Mesendoderm (in vitro differentiated cells): ENCODE data around the gene SDR42E2.
"Not testable (repeated sequence)": the region's sequence is repeated elsewhere in the genome, so short reads cannot be mapped to it uniquely, and the experiment has no call there.

Experiments used
- DNase-seq: peaks from one replicate; pipeline ENCODE4 v3.0.0; 2013
- H2AK5ac ChIP-seq: 2 replicates; pipeline ENCODE4 v1.6.1; 2013; ENCODE audit warnings: low read length, inconsistent platforms
- H2BK120ac ChIP-seq: 2 replicates; pipeline ENCODE4 v1.6.1; 2013; ENCODE audit warnings: low read depth, mild to moderate bottlenecking, low read length, moderate library complexity, mixed read lengths
- H2BK15ac ChIP-seq: replicated peaks from 2 replicates; pipeline ENCODE4 v1.6.1; 2013; ENCODE audit warnings: low read depth, mild to moderate bottlenecking, moderate library complexity
- H2BK5ac ChIP-seq: 2 replicates; pipeline ENCODE4 v1.6.1; 2013; ENCODE audit warnings: low read length, inconsistent platforms
- H3K18ac ChIP-seq: 2 replicates; pipeline ENCODE4 v1.6.1; 2013; ENCODE audit warnings: mild to moderate bottlenecking, low read length, mixed read lengths
- H3K23ac ChIP-seq: one replicate; pipeline ENCODE4 v1.6.1; 2013; ENCODE audit warnings: low read length
- H3K27ac ChIP-seq: 2 replicates; pipeline ENCODE4 v1.5.1; 2013; ENCODE audit warnings: low read depth, mild to moderate bottlenecking, inconsistent platforms, low read length, moderate library complexity
- H3K27me3 ChIP-seq: 2 replicates; pipeline ENCODE4 v1.6.1; 2013; ENCODE audit warnings: low read length, control low read depth, mild to moderate bottlenecking, inconsistent platforms; ENCODE audit not compliant: insufficient read depth, poor library complexity
- H3K36me3 ChIP-seq: 2 replicates; pipeline ENCODE4 v1.6.1; 2013; ENCODE audit warnings: low read length, inconsistent platforms; ENCODE audit not compliant: control insufficient read depth, insufficient read depth
- H3K4ac ChIP-seq: one replicate; pipeline ENCODE4 v1.6.1; 2013; ENCODE audit warnings: low read depth, mild to moderate bottlenecking, low read length, moderate library complexity
- H3K4me1 ChIP-seq: 2 replicates; pipeline ENCODE4 v1.6.1; 2013; ENCODE audit warnings: low read depth, low read length, inconsistent platforms; ENCODE audit not compliant: control insufficient read depth
- H3K4me2 ChIP-seq: 2 replicates; pipeline ENCODE4 v1.6.1; 2013; ENCODE audit warnings: low read length
- H3K4me3 ChIP-seq: 2 replicates; pipeline ENCODE4 v1.5.1; 2013; ENCODE audit warnings: mild to moderate bottlenecking, low read length
- H3K56ac ChIP-seq: one replicate; pipeline ENCODE4 v1.6.1; 2013; ENCODE audit warnings: low read length
- H3K79me1 ChIP-seq: 2 replicates; pipeline ENCODE4 v1.6.1; 2013; ENCODE audit warnings: low read length, inconsistent platforms
- H3K79me2 ChIP-seq: 2 replicates; pipeline ENCODE4 v1.6.1; 2013; ENCODE audit warnings: mild to moderate bottlenecking, low read length; ENCODE audit not compliant: control insufficient read depth, insufficient read depth
- H3K9ac ChIP-seq: 2 replicates; pipeline ENCODE4 v1.6.1; 2013; ENCODE audit warnings: low read length, inconsistent platforms
- H4K5ac ChIP-seq: one replicate; pipeline ENCODE4 v1.6.1; 2013; ENCODE audit warnings: low read length
- H4K8ac ChIP-seq: one replicate; pipeline ENCODE4 v1.6.1; 2013; ENCODE audit warnings: low read depth, mild to moderate bottlenecking, control low read depth, low read length, moderate library complexity
- WGBS: extraction: QIAGEN DNeasy Blood & Tissue Kit; methylation state at CpG from one replicate; pipeline ENCODE4 v1.1.7; 2013; ENCODE audit warnings: low lambda C conversion rate, missing lambda C conversion rate; ENCODE audit not compliant: insufficient coverage; ENCODE audit errors: extremely low coverage; 5-methylcytosine and 5-hydroxymethylcytosine counted together

Gene SDR42E2

GRCh38 chr16:22194707-22195444, 32.6 kb downstream of the SDR42E2 start:
- H3K27me3 ChIP-seq = no peaks in the 10 kb centered on the region
- H2BK15ac ChIP-seq = no peak overlapping the region
- no peak overlapping the region for H3K18ac ChIP-seq
- no peak overlapping the region for H3K23ac ChIP-seq
- H2BK5ac ChIP-seq = no peak overlapping the region
- H3K36me3 ChIP-seq = no peaks in the 10 kb centered on the region
- no peak overlapping the region for H2AK5ac ChIP-seq
- no peak overlapping the region for H3K9ac ChIP-seq
- no peak overlapping the region for H3K27ac ChIP-seq
- WGBS = no CpG with 5 or more reads among the region's 9 CpGs
- H3K4me3 ChIP-seq = no peak overlapping the region
- no peak overlapping the region for H3K4ac ChIP-seq
- H3K4me2 ChIP-seq = no peak overlapping the region
- H3K4me1 ChIP-seq = no peaks in the 10 kb centered on the region
- H4K5ac ChIP-seq = no peak overlapping the region
- no peaks in the 10 kb centered on the region for H3K79me2 ChIP-seq
- H2BK120ac ChIP-seq = no peak overlapping the region
- H3K79me1 ChIP-seq = no peaks in the 10 kb centered on the region
- DNase-seq = no peak
- no peak overlapping the region for H3K56ac ChIP-seq
- H4K8ac ChIP-seq = no peak overlapping the region

DNA sequence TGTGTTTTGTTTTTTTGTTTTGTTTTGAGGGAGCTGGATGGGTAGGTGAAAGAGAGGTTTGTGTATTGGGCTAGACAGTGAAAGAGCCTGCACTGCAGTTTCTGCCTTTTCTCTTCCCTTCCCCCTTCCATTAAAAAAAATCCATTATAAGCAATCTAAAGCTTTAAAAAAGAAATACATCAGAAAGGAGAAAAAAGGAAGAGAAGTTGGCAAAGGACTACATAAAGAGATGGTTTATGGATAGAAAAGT, 33.1 kb downstream of the SDR42E2 start:
- no peak overlapping the region for H3K4ac ChIP-seq
- no peak overlapping the region for H3K27ac ChIP-seq
- no peak overlapping the region for H2BK5ac ChIP-seq
- H3K79me2 ChIP-seq = no peaks in the 10 kb centered on the region
- H3K4me3 ChIP-seq = no peak overlapping the region
- no peak overlapping the region for H3K4me2 ChIP-seq
- H3K23ac ChIP-seq = no peak overlapping the region
- no peak overlapping the region for H2AK5ac ChIP-seq
- no peak overlapping the region for H3K9ac ChIP-seq
- H3K27me3 ChIP-seq = no peaks in the 10 kb centered on the region
- H2BK15ac ChIP-seq = no peak overlapping the region
- H2BK120ac ChIP-seq = no peak overlapping the region
- H4K5ac ChIP-seq = no peak overlapping the region
- H4K8ac ChIP-seq = no peak overlapping the region
- no peaks in the 10 kb centered on the region for H3K4me1 ChIP-seq
- no peak for DNase-seq
- H3K79me1 ChIP-seq = no peaks in the 10 kb centered on the region
- H3K56ac ChIP-seq = no peak overlapping the region
- no peaks in the 10 kb centered on the region for H3K36me3 ChIP-seq
- no peak overlapping the region for H3K18ac ChIP-seq

DNA sequence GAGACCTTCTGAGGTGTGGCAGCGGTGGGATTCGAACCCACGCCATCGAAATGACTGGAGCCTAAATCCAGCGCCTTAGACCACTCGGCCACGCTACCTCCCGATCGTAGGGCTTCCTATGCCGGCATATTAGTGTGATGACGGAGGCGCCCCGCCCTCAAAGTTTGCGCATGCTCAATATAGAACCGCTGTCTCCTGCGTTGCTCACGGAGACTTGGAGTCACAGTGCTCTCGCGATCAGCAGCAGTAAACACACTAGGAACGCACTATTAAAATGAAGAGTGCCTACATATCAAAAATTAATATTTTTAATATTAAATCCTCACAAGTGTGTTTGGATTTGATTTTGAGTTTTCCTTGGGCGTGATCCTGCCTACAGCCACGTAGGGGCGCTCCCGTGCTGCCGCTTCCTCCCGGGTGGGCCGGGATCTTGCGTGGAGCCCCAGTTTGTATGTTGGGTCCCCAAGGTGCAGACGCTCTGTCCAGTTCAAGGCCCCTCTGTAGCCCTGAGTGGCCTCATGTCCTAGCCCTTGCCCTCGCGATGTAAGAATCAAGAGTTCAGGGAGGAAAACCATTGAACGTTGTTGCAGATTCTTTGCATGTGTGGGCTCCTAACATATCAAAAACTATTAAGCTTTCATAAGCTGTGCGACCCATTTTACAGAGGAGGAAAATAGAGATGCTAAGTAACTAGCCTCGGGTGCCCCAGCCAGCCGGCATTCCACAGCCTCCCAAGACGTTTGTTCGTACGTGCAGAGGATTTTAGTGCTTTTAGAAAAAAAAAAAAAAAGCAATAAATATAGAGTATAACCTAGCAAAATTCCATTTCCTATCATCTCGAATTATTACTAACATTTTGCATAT, 33.6 kb downstream of the SDR42E2 start:
- Histone ChIP-seq H3K4ac (no peak overlapping the region), H3K4me3 (peak overlapping the region; percentile 82), H2BK5ac (no peak overlapping the region), H3K79me1 (no peaks in the 10 kb centered on the region), H3K56ac (peak overlapping the region; percentile 89), H4K5ac (no peak overlapping the region), H3K27ac (no peak overlapping the region), H3K4me1 (no peaks in the 10 kb centered on the region), H3K9ac (peak overlapping the region; percentile 76), H2AK5ac (no peak overlapping the region), H2BK120ac (no peak overlapping the region), H3K27me3 (no peaks in the 10 kb centered on the region), H3K36me3 (no peaks in the 10 kb centered on the region), H4K8ac (no peak overlapping the region), H3K79me2 (no peaks in the 10 kb centered on the region), H3K23ac (no peak overlapping the region), H2BK15ac (no peak overlapping the region), H3K18ac (no peak overlapping the region), H3K4me2 (peak overlapping the region; percentile 93)
- DNase-seq = peak; percentile 92
- WGBS = no CpG with 5 or more reads among the region's 39 CpGs

DNA sequence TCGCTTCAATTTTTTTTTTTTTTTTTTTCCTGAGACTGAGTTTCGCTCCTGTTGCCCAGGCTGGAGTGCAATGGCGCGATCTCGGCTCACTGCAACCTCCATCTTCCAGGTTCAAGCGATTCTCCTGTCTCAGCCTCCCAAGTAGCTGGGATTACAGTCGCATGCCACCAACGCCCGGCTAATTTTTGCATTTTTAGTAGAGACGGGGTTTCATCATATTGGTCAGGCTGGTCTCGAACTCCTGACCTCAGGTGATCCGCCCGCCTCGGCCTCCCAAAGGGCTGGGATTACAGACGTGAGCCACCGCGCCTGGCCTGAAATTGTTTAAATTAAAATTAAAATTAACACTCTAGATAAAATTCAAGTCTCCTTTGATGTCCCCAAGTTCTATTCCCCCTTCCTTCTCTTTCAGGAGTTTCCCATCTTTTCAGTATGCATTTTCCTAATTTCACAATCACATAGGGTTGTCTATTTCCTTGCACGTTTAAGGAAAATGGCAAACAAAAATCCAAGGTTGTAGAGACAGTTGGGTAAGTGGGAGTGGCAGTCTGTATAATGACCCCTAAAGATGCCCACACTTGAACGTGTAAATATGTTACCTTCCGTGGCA, 34.4 kb downstream of the SDR42E2 start:
- not testable (repeated sequence) for H3K27ac ChIP-seq, H3K56ac ChIP-seq, H3K9ac ChIP-seq, H3K4me2 ChIP-seq, H3K79me2 ChIP-seq, H2BK15ac ChIP-seq, H3K23ac ChIP-seq, DNase-seq, H2AK5ac ChIP-seq, H3K4me3 ChIP-seq, H3K4ac ChIP-seq, H3K4me1 ChIP-seq, H4K8ac ChIP-seq, H3K27me3 ChIP-seq, H4K5ac ChIP-seq, H2BK120ac ChIP-seq, H3K18ac ChIP-seq, H3K79me1 ChIP-seq, H3K36me3 ChIP-seq, H2BK5ac ChIP-seq
- WGBS = no CpG with 5 or more reads among the region's 20 CpGs

DNA sequence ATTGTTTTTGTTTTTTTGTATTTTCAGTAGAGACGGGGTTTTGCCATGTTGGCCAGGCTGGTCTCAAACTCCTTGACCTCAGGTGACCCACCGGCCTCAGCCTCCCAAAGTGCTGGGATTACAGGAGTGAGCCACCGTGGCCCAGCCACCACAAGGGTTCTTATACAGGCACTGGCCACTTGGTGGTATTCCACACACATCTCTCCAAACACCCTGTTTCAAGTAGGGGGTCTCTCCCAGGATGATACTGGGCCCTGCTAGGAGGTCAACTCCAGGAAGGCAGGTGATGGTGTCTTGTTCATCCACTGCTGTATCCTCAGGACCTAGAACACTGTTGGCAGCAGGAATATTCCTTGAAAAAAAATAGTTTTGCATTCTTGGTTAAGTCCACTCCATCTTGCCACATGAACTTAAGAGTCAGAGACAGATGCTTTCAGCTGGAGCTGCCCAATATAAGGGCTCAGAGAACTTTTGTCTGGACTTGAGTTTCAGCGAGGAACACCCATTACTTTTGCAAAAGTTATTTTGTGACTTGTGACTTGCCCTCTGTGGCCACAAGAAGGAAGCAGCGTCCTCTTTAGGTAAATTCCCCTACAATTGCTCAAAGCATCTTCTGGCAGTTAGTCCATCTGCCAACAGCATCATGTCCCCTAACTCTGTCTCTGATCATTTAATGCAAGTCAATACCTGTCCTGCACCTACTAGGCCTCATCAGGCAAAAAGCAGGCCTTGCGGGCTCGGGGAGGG, 36.4 kb downstream of the SDR42E2 start:
- Histone ChIP-seq H3K36me3 (no peaks in the 10 kb centered on the region), H3K23ac (no peak overlapping the region), H4K5ac (no peak overlapping the region), H3K4me2 (no peak overlapping the region), H2BK15ac (no peak overlapping the region), H3K4ac (no peak overlapping the region), H3K27ac (no peak overlapping the region), H2BK120ac (no peak overlapping the region), H3K79me1 (no peaks in the 10 kb centered on the region), H2AK5ac (no peak overlapping the region), H3K9ac (no peak overlapping the region), H3K4me3 (no peak overlapping the region), H3K56ac (no peak overlapping the region), H2BK5ac (no peak overlapping the region), H4K8ac (no peak overlapping the region), H3K4me1 (no peaks in the 10 kb centered on the region), H3K79me2 (no peaks in the 10 kb centered on the region), H3K18ac (no peak overlapping the region), H3K27me3 (no peaks in the 10 kb centered on the region)
- no CpG with 5 or more reads among the region's 7 CpGs for WGBS
- DNase-seq = no peak
